Stimulated activated CD8-positive, alpha-beta memory T cell treated with anti-CD3 and anti-CD28 coated beads, Interleukin-12 subunit alpha, Interleukin-12 subunit beta, amount 100 ng/mL, for 1 hour (primary cell): ENCODE data around the gene UGT1A9.
A peak's percentile ranks its signal among the peaks of the same experiment; 100 is the strongest.
"Not testable (repeated sequence)": the region's sequence is repeated elsewhere in the genome, so short reads cannot be mapped to it uniquely, and the experiment has no call there.

ENCODE experiments used
- DNase-seq: peaks from one replicate; pipeline ENCODE4 v3.0.0-alpha.2; 2020; ENCODE audit warnings: low read depth

UGT1A9 gene

DNA sequence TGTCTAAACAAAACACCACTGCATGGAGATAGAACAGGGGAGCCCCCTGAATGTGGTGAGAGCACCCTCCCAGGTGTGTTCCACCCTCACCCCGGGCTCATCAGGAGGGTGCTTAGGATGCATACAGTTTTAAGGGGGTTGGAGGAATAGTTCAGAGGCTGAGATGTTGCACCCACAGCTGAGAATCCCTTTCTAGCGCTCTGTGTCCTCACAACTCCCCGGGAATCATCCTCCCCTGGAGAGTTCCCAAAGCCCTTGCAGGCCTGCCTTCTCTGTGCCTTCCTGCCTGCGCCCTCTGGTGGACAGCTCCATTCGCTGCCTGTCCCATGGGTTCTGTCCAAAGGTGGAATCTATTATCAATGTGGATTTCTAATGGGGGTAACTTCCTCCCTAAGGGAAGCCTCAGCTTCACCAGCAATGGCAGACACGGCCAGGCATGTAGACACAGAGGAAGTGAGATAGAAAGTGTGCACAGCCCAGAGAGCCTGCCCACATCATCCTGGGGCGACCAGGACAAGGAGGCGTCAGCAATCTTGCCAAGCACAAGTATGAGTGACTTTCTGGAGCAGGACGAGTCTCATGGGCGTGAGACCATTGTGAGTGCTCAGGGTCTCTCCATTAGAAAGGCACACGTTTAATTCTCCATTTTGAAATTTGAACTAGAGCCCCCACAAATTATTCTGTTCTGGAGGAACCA lies 39.8 kb downstream of the UGT1A9 start:
- DNase-seq, result peak; percentile 51

DNA sequence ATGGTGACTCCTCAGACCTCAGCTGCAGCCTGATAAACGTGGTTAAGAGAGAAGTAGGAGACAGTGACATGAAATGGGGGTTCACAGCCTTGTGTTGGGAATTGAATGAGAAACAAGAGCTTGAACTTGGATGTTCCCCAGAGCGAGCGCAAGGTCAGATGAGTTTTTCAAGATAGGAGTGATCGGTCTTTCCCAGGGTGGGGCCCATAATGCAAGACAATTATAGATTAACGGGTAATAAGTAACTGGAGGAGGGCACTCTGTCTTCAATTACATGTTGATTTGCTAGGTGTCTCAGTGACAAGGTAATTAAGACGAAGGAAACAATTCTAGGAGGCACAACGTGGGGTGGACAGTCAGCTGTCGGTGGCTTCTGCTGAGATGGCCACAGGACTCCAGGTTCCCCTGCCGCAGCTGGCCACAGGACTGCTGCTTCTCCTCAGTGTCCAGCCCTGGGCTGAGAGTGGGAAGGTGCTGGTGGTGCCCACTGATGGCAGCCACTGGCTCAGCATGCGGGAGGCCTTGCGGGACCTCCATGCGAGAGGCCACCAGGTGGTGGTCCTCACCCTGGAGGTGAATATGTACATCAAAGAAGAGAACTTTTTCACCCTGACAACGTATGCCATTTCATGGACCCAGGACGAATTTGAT lies 41.0 kb downstream of the UGT1A9 start, which contains the start of gene UGT1A5:
Gene UGT1A5, plus strand, starts transcription at position 297 of the 651 bp plus-strand sequence. Its CDS starts 85 bp downstream, at position 382.
- no peak for DNase-seq

DNA sequence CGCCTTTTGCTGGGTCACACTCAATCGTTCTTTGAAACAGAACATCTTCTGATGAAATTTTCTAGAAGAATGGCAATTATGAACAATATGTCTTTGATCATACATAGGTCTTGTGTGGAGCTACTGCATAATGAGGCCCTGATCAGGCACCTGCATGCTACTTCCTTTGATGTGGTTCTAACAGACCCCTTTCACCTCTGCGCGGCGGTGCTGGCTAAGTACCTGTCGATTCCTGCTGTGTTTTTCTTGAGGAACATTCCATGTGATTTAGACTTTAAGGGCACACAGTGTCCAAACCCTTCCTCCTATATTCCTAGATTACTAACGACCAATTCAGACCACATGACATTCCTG lies 41.5 kb downstream of the UGT1A9 start:
- no peak for DNase-seq

GRCh38 chr2:233714121-233714520 lies 42.4 kb downstream of the UGT1A9 start:
- DNase-seq, result no peak

- DNase-seq, result no peak
Measured at GRCh38 chr2:233718552-233718951, 46.9 kb downstream of the UGT1A9 start, which contains the start of gene UGT1A4. TSS of gene UGT1A4 (plus strand) at chr2:233718736. CDS start at chr2:233718821, 85 bp downstream.

GRCh38 chr2:233728723-233729301 lies 57.1 kb downstream of the UGT1A9 start, which contains the start of gene UGT1A3:
TSS of gene UGT1A3 (plus strand) at chr2:233729042. CDS start at chr2:233729127, 85 bp downstream.
- DNase-seq, result no peak

GRCh38 chr2:233736868-233737653 lies 65.4 kb downstream of the UGT1A9 start:
- DNase-seq, result not testable (repeated sequence)

- no peak for DNase-seq
Measured at GRCh38 chr2:233740870-233741269, 69.2 kb downstream of the UGT1A9 start.

GRCh38 chr2:233743464-233744259 lies 72.0 kb downstream of the UGT1A9 start:
- DNase-seq, result no peak

- DNase-seq, result no peak
Measured at GRCh38 chr2:233745073-233745755, 73.5 kb downstream of the UGT1A9 start.

GRCh38 chr2:233745838-233746237 lies 74.1 kb downstream of the UGT1A9 start:
- not testable (repeated sequence) for DNase-seq

DNA sequence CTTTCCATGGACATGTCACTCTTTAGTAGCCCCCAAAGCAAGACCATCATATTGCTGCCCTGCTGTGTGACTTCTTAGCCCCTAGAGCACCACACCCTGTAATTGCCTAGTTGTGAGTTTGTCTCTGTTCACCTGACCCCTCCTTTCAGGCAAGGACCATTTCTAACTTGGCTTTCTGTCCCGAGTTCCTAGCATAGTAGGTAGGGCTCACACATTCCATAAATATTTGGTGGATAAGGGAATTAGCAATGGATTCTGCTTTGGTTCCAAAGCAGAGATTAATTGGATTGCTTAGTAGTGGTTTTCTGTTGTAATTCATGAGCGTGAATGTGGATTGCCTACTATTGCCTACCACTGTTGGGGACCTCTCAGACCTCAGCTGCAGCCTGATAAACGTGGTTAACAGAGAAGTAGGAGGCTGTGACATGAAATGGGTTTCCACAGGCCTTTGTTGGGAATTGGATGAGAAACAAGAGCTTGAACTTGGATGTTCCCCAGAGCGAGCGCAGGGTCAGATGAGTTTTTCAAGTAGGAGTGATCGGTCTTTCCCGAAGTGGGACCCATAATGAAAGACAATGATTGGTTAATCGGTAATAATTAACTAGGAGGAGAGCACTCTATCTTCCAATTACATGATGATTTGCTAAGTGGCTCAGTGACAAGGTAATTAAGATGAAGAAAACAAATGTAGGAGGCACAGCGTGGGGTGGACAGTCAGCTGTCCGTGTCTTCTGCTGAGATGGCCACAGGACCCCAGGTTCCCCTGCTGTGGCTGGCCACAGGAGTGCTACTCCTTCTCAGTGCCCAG lies 75.0 kb downstream of the UGT1A9 start:
- no peak for DNase-seq

GRCh38 chr2:233747283-233747544 lies 75.5 kb downstream of the UGT1A9 start:
- DNase-seq, result no peak

DNA sequence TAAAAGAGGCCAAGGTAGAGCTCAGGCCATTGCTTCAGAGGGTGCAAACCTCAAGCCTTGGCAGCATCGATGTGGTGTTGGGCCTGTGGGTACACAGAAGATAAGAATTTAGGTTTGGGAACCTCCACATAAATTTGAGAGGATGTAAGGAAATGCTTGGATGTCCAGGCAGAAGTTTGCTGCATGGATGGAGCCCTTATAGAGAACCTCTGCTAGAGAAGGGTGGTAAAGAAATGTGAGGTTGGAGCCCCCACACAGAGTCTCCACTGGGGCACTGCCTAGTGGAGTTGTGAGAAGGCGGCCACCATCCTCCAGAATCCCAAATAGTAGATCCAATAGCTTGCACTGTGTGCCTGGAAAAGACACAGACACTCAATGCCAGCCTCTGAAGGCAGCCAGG lies 79.0 kb downstream of the UGT1A9 start:
- not testable (repeated sequence) for DNase-seq

DNA sequence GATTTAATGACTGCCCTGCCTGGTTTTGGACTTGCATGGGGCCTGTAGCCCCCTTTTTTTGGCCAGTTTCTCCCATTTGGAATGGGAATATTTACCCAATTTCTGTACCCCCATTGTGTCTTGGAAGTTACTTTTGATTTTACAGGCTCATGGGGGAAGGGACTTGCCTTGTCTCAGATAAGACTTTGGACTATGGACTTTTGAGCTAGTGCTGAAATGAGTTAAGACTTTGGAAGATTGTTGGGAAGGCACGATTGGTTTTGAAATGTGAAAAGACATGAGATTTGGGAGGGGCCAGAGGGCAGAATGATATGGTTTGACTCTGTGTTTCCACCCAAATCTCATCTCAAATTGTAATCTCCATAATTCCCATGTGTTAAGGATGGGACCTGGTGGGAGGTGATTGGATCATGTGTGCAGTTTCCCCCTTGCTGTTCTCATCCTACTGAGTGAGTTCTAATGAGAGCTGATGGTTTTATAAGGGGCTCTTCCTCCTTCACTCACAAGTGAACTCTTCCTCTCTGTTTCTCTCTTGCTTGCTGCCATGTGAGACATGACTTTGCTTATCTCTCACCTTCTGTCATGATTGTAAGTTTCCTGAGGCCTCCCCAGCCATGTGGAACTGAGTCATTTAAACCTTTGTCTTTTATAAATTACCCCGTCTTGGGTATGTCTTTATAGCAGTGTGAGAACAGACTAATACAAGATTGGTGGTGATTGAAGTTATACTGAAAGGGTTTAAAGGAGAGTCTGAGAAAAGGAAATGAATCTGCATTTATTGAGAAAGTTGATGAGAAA lies 79.7 kb downstream of the UGT1A9 start:
- DNase-seq, result not testable (repeated sequence)

DNA sequence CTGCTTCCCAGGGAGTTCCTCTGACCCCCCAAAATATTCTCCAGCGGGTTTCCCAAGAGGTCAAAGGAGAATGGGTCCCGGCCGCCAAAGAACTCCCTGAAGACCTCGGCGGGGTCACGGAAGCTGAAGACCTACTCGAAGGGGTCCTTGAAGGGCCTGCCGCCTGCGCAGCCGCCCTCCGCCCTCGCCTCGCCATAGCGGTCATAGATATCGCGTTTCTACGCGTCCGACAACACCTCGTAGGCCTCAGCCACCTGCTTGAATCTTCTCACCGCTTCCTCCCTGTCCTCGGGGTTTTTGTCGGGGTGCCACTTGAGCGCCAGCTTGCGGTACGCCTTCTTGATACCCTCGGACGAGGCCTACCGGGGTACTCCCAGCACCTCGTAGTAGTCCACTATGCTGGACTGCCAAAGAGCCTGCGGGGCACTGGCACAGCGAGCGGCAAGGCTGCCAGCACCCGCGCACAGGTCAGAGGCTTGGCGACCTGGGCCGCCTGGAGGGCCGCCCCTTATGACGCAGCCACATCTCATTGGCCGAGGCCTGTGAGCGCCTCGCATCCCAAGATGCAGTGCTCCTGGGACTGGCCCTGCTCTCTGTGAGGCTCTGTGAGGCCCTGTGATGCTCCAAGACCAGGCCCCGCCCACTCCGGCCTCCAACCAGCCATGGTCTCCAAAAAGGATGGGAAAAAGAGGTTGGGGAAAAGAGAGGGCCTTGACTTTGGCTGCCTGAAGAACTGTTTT lies 83.3 kb downstream of the UGT1A9 start:
- no peak for DNase-seq

DNA sequence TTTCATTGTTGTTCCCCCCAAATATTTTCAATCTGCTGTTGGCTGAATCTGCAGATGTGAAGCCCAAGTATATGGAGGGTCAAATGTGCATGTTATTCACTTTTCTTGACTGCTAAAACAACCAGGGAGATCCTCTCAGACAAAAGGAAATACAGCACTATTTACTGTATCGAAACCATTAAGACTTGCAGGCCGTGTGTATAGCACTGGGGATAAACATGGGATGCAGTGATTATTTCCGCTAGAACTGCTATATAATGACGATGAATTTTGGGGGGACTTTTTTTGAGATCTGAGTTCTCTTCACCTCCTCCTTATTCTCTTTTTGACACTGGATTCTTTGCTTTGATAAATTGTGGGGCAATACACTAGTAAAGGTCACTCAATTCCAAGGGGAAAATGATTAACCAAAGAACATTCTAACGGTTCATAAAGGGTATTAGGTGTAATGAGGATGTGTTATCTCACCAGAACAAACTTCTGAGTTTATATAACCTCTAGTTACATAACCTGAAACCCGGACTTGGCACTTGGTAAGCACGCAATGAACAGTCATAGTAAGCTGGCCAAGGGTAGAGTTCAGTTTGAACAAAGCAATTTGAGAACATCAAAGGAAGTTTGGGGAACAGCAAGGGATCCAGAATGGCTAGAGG lies 84.9 kb downstream of the UGT1A9 start:
- no peak for DNase-seq

GRCh38 chr2:233758141-233758540 lies 86.4 kb downstream of the UGT1A9 start:
- DNase-seq, result no peak
